H1 (cell line): ENCODE results near the gene BAIAP2. TPM values are rescaled to one million over a fixed set of nuclear protein-coding genes. Genes with fewer than 3 reads are reported as not detected.

ENCODE experiments used
- EGR1 ChIP-seq: IDR thresholded peaks from 2 replicates; pipeline ENCODE4 v1.6.1; 2011; ENCODE audit warnings: low read depth, low read length, borderline replicate concordance
- HDAC2 ChIP-seq, 2 experiments: fragments of 300-600 bp in 1 of 2; sonication (generic) in 1 of 2; IDR thresholded peaks; 2 replicates each; pipeline ENCODE4 v1.6.1; 2011 to 2012; ENCODE audit warnings: low read depth in 2 of 2, low read length in 2 of 2, mild to moderate bottlenecking in 2 of 2, moderate library complexity in 2 of 2, borderline replicate concordance in 1 of 2, inconsistent platforms in 1 of 2
- SAP30 ChIP-seq: fragments of 300-600 bp; sonication (generic); IDR thresholded peaks from 2 replicates; pipeline ENCODE4 v1.7.1; 2012; ENCODE audit warnings: low read length, moderate library complexity, mild to moderate bottlenecking, inconsistent platforms; ENCODE audit not compliant: insufficient read depth, insufficient replicate concordance
- SP4 ChIP-seq: IDR thresholded peaks from 2 replicates; pipeline ENCODE4 v1.6.1; 2012; ENCODE audit warnings: low read length, inconsistent platforms
- polyA plus RNA-seq, 7 experiments: library from polyadenylated mRNA; depleted of rRNA in 3 of 7; stranded (reverse) in 5 of 7; unstranded in 2 of 7; fragments of >200 nt in 5 of 7; fragments of 200-250 nt in 2 of 7; gene quantifications; 1 replicate in 5 of 7; 2 replicates in 1 of 7; 4 replicates in 1 of 7; pipeline versions ENCODE4 v1.2.1 to v1.2.3, GENCODE V29; 2011 to 2013; ENCODE audit warnings: missing spikeins in 2 of 7, mixed read lengths in 2 of 7
- total RNA-seq: library from RNA; stranded (reverse); fragmentation: NEBNext Ultra II Directional; extraction: Animal tissue kit (Norgen Biotek cat#: 25700); gene quantifications from 2 replicates; pipeline ENCODE4 v1.2.1, GENCODE V29; 2021
- TF ChIP-seq, protein P1 (sequence below): fragments of 300-600 bp; sonication (generic); IDR thresholded peaks from 2 replicates; pipeline ENCODE4 v1.7.1; 2012; ENCODE audit warnings: low read length, moderate library complexity, mild to moderate bottlenecking, inconsistent platforms; ENCODE audit not compliant: insufficient replicate concordance
- TF ChIP-seq, protein P2 (sequence below): IDR thresholded peaks from 2 replicates; pipeline ENCODE4 v1.6.1; 2011; ENCODE audit warnings: low read length, improper control_type of control experiment

Gene BAIAP2
- total and polyA plus RNA-seq, 2 of the 8 experiments (the other 6 are each of a cell fraction or from before 2014, with no cell fraction given) = 10.0 to 22.8 TPM

DNA sequence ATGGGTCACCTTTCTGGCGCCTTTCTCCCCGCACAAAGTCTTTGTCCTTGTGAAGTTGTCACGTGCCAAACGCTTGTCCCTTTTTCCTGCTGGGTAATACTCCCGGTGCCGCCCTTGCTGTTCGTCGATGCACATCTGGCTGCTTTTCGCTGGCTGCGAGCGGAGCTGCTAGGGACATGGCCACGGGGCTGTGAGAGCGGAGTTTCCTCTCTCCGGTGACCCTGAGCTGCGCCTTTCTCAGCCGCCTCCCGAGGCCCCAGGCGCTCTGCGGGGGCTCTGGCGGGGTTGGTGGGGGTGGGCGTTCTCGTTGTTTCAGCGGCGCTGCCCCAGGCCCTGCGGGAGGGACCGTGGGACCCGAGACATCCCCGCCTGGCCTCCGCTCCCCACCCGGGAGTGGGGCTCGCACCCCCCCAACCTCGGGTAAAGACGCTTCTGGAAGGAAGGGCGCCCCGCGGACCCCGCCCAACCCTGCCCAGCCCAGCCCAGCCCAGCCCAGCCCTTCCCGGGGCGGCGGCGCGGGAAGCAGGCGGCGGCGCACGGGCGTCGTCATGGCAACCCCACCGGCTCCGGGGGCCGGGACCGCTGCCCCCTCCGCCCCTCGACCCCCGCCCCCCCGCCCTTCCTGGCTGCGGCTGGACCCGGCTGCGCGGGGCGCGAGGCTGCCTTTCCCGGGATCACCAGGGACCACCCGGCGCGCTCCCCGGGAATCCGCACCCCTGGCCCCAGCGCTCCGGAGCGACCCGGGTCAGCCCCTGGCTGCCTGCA lies 31.1 kb upstream of the BAIAP2 start (continued):
- TF ChIP-seq, protein P1, sequence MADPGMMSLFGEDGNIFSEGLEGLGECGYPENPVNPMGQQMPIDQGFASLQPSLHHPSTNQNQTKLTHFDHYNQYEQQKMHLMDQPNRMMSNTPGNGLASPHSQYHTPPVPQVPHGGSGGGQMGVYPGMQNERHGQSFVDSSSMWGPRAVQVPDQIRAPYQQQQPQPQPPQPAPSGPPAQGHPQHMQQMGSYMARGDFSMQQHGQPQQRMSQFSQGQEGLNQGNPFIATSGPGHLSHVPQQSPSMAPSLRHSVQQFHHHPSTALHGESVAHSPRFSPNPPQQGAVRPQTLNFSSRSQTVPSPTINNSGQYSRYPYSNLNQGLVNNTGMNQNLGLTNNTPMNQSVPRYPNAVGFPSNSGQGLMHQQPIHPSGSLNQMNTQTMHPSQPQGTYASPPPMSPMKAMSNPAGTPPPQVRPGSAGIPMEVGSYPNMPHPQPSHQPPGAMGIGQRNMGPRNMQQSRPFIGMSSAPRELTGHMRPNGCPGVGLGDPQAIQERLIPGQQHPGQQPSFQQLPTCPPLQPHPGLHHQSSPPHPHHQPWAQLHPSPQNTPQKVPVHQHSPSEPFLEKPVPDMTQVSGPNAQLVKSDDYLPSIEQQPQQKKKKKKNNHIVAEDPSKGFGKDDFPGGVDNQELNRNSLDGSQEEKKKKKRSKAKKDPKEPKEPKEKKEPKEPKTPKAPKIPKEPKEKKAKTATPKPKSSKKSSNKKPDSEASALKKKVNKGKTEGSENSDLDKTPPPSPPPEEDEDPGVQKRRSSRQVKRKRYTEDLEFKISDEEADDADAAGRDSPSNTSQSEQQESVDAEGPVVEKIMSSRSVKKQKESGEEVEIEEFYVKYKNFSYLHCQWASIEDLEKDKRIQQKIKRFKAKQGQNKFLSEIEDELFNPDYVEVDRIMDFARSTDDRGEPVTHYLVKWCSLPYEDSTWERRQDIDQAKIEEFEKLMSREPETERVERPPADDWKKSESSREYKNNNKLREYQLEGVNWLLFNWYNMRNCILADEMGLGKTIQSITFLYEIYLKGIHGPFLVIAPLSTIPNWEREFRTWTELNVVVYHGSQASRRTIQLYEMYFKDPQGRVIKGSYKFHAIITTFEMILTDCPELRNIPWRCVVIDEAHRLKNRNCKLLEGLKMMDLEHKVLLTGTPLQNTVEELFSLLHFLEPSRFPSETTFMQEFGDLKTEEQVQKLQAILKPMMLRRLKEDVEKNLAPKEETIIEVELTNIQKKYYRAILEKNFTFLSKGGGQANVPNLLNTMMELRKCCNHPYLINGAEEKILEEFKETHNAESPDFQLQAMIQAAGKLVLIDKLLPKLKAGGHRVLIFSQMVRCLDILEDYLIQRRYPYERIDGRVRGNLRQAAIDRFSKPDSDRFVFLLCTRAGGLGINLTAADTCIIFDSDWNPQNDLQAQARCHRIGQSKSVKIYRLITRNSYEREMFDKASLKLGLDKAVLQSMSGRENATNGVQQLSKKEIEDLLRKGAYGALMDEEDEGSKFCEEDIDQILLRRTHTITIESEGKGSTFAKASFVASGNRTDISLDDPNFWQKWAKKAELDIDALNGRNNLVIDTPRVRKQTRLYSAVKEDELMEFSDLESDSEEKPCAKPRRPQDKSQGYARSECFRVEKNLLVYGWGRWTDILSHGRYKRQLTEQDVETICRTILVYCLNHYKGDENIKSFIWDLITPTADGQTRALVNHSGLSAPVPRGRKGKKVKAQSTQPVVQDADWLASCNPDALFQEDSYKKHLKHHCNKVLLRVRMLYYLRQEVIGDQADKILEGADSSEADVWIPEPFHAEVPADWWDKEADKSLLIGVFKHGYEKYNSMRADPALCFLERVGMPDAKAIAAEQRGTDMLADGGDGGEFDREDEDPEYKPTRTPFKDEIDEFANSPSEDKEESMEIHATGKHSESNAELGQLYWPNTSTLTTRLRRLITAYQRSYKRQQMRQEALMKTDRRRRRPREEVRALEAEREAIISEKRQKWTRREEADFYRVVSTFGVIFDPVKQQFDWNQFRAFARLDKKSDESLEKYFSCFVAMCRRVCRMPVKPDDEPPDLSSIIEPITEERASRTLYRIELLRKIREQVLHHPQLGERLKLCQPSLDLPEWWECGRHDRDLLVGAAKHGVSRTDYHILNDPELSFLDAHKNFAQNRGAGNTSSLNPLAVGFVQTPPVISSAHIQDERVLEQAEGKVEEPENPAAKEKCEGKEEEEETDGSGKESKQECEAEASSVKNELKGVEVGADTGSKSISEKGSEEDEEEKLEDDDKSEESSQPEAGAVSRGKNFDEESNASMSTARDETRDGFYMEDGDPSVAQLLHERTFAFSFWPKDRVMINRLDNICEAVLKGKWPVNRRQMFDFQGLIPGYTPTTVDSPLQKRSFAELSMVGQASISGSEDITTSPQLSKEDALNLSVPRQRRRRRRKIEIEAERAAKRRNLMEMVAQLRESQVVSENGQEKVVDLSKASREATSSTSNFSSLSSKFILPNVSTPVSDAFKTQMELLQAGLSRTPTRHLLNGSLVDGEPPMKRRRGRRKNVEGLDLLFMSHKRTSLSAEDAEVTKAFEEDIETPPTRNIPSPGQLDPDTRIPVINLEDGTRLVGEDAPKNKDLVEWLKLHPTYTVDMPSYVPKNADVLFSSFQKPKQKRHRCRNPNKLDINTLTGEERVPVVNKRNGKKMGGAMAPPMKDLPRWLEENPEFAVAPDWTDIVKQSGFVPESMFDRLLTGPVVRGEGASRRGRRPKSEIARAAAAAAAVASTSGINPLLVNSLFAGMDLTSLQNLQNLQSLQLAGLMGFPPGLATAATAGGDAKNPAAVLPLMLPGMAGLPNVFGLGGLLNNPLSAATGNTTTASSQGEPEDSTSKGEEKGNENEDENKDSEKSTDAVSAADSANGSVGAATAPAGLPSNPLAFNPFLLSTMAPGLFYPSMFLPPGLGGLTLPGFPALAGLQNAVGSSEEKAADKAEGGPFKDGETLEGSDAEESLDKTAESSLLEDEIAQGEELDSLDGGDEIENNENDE = no peak
- no peak for TF ChIP-seq SAP30
- no peak for TF ChIP-seq EGR1
- TF ChIP-seq SP4 = no peak
- TF ChIP-seq HDAC2 (IDR thresholded peaks at IDR 0.05; ENCODE audit: borderline replicate concordance in 1 of 2, low read depth in 2 of 2, low read length in 2 of 2) = 0 out of 4 replicates have a peak, but pooled peaks of 1 of the 2 experiments have one; percentile 12
- TF ChIP-seq, protein P2, sequence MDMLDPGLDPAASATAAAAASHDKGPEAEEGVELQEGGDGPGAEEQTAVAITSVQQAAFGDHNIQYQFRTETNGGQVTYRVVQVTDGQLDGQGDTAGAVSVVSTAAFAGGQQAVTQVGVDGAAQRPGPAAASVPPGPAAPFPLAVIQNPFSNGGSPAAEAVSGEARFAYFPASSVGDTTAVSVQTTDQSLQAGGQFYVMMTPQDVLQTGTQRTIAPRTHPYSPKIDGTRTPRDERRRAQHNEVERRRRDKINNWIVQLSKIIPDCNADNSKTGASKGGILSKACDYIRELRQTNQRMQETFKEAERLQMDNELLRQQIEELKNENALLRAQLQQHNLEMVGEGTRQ = peak; percentile 48; the same call in 1 of the 2 replicates
- TF ChIP-seq, all 59 proteins: peak for 3
